ENCODE data around the gene PDE1C.

DNA sequence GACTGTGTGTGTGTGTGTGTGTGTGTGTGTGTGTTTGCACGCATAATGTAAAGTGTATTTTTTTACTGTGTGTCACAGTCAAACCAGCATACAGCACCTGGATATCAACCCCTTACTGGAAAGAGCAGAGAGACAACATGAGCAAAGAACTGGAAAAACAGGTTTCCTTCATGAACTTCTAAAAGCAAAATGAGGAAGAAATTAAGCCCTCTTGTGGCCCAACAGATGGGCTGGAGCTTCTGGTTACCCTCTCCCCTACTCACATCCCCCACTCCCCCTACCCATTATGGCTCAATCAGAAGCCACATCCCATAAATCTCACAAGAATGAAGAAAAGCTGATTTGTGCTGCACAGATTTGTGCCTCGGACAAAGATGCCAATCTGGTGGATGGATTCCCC lies 36.2 kb downstream of the PDE1C start:
- TF ChIP-seq, protein P1, sequence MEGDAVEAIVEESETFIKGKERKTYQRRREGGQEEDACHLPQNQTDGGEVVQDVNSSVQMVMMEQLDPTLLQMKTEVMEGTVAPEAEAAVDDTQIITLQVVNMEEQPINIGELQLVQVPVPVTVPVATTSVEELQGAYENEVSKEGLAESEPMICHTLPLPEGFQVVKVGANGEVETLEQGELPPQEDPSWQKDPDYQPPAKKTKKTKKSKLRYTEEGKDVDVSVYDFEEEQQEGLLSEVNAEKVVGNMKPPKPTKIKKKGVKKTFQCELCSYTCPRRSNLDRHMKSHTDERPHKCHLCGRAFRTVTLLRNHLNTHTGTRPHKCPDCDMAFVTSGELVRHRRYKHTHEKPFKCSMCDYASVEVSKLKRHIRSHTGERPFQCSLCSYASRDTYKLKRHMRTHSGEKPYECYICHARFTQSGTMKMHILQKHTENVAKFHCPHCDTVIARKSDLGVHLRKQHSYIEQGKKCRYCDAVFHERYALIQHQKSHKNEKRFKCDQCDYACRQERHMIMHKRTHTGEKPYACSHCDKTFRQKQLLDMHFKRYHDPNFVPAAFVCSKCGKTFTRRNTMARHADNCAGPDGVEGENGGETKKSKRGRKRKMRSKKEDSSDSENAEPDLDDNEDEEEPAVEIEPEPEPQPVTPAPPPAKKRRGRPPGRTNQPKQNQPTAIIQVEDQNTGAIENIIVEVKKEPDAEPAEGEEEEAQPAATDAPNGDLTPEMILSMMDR (conservative IDR thresholded peaks at IDR 0.05; ENCODE audit: low read length): no peak
- TF ChIP-seq EZH2phosphoT487 (IDR thresholded peaks at IDR 0.05; ENCODE audit: borderline replicate concordance): no peak
